T-helper 1 cell treated with Interleukin-12 subunit alpha and Interleukin-12 subunit beta and Interleukin-4 antibody, amounts not matched to agents 30 μg/mL and 1 μg/mL, for 36 hours (primary cell): Measurements from ENCODE around the gene CCNB1.
"Not testable (repeated sequence)": the region's sequence is repeated elsewhere in the genome, so short reads cannot be mapped to it uniquely, and the experiment has no call there.

Experiments
- H3K27ac Mint-ChIP-seq: one replicate; pipeline ENCODE4 v1.8.0; 2021; ENCODE audit warnings: mild to moderate bottlenecking, mixed read lengths
- H3K27me3 Mint-ChIP-seq: one replicate; pipeline ENCODE4 v1.8.0; 2021; ENCODE audit warnings: low read depth, mixed read lengths
- H3K36me3 Mint-ChIP-seq: one replicate; pipeline ENCODE4 v1.8.0; 2021; ENCODE audit warnings: low read depth, mixed read lengths
- H3K4me1 Mint-ChIP-seq: one replicate; pipeline ENCODE4 v1.8.0; 2021; ENCODE audit warnings: low read depth, mixed read lengths
- H3K4me3 Mint-ChIP-seq: one replicate; pipeline ENCODE4 v1.8.0; 2021; ENCODE audit warnings: mild to moderate bottlenecking, moderate library complexity, mixed read lengths
- H3K9me3 Mint-ChIP-seq: one replicate; pipeline ENCODE4 v1.8.0; 2021; ENCODE audit warnings: mixed read lengths

The CCNB1 gene

DNA sequence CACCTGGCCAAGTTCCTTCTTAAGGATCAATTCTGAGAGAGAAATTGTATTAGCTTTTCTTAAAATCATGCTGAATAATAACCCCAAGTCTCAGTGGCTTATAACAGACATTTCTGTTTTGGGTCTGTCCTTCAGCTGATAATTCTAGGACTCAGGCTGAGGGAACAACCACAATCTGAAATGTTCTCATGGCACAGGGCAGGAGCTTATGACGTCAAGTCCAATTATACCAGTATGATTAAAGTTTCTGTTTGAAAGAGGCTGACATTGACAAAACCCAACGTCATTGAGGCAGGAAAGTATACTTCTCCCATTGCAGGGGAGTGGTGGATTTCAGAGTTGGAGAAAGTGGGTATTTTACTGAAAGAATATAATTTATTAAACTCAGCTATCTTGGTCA lies 44.2 kb downstream of the CCNB1 start:
- Mint-ChIP-seq H3K9me3 (no peaks in the 10 kb centered on the region), H3K36me3 (no peaks in the 10 kb centered on the region), H3K27me3 (no peaks in the 10 kb centered on the region), H3K4me1 (peaks cover 6% of the 10 kb centered on the region), H3K4me3 (no peak overlapping the region), H3K27ac (no peak overlapping the region)

DNA sequence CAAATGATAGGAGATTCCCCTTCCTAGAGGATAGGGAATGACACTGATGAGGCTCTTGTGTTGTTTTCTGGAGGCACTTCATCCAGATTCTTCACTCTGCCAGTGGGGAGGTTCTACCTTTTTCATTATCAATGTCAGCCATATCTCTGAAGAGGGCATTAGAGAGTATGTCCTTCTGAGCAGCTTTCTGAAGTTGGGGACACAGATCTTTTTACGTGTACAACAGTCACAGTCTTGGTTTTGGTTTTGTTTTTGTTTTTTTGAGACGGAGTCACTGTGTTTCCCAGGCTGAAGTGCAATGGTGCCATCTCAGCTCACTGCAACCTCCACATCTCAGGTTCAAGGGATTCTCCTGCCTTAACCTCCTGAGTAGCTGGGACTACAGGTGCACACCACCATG lies 45.1 kb downstream of the CCNB1 start:
- Mint-ChIP-seq H3K36me3 (no peaks in the 10 kb centered on the region), H3K4me3 (no peak overlapping the region), H3K4me1 (peaks cover 7% of the 10 kb centered on the region)

DNA sequence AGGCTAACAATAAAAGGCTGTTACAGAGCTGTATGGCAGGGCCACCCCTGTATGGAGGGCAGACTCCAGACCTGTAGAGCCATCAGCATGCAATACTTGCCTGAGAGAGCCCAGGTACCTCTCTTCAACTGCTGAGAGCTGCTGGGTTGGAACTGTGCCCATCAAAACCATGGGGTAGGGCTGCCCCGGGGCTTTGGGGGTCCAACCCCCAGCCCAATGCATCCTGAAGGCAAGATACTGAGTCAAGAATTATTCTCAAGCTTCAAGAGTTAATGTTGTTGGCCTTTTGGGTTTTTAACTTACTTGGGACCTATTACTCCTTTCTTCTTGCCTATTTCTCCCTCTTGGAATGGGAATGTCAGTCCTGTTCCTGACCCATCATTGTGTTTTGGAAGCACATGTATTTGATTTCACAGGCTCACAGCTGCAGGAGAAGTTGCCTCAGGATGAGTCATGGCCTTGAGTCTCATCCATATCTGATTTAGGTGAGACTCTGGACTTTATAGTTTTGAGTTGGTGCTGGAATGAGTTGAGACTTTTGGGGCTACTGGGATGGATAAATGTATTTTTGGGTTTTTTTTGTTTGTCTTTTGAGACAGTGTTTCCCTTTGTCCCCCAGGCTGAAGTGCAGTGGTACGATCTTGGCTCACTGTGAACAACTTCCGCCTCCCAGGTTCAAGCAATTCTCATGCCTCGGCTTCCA lies 46.7 kb downstream of the CCNB1 start:
- Mint-ChIP-seq H3K36me3 (peaks cover 2% of the 10 kb centered on the region), H3K27ac (peak overlapping the region; percentile 15), H3K27me3 (no peaks in the 10 kb centered on the region), H3K4me1 (peaks cover 14% of the 10 kb centered on the region), H3K4me3 (no peak overlapping the region), H3K9me3 (no peaks in the 10 kb centered on the region)

More for the DNA sequence above, 45.1 kb downstream of the CCNB1 start:
- Mint-ChIP-seq H3K9me3 (no peaks in the 10 kb centered on the region), H3K27ac (peak overlapping the region; percentile 57), H3K27me3 (no peaks in the 10 kb centered on the region)

DNA sequence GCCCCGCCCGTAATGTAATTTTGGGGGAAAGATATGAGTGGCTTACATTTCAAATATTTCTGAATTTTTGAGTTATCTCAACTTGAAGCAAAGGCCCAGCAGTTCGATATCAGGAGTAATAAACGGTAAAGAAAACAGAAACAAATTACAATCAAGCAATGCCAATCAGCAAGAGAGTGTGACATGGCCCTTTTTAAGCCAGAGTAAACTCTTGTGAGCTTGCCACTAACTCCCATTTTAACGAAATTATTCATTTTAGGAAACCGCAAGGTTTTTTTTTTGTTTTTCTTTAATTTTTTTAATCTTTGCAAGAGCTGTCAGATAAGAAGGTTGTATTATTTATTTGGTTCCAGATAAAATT lies 50.2 kb downstream of the CCNB1 start:
- H3K27ac Mint-ChIP-seq = peak overlapping the region; percentile 97
- peak overlapping the region; percentile 96 for H3K4me3 Mint-ChIP-seq
- H3K4me1 Mint-ChIP-seq = peaks cover 18% of the 10 kb centered on the region
- H3K36me3 Mint-ChIP-seq = peaks cover 8% of the 10 kb centered on the region
- H3K9me3 Mint-ChIP-seq = no peaks in the 10 kb centered on the region
- H3K27me3 Mint-ChIP-seq = no peaks in the 10 kb centered on the region

DNA sequence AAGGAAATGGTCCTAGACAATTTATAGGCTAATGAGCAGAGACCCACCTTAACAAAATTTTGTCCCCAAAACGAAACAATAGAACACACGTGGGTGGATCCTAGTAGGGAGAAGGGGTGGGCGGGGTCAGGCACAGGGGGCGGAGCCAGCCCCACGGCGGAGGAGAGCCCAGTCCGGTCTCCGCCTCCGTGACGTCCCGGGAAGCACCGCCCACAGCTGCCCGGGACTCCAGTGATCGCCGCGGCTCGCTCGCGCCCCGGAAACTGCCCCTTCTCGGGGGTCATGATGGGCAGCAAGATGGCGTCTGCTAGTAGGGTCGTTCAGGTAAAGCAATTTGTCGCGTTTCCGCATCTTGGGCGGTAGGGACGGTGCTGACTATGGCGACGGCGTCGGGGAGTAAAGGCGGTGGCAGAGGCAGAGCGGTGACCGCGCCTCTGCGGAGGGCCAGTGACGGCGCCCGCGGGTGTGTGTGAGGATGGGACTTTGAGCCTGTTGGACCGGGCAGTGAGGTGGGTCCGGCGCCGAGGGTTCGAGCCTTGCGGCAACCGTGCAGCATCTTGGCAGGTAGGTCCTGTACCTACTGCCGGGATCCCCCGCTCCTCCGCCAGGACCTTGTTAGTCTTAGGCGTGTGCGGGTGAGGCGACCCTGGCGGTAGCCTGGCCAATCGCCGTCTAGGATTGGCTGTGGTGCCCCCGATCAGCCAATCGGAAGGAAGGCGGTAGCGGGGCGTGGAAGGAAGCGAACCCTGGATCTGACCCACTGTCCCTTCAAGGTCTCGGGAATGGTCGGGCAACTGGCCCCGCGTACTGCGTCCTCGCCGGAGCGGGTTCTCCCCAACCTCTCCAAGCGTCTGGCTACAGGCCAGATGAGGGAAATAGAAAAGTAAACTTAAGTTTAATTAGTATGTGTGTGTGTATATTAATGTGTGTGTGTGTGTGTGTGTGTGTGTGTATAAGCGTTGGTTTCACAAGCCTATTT lies 50.9 kb downstream of the CCNB1 start:
- Mint-ChIP-seq H3K9me3 (no peaks in the 10 kb centered on the region), H3K4me3 (peak overlapping the region; percentile 96), H3K27ac (peak overlapping the region; percentile 97), H3K4me1 (peaks cover 18% of the 10 kb centered on the region), H3K36me3 (peaks cover 9% of the 10 kb centered on the region), H3K27me3 (no peaks in the 10 kb centered on the region)

DNA sequence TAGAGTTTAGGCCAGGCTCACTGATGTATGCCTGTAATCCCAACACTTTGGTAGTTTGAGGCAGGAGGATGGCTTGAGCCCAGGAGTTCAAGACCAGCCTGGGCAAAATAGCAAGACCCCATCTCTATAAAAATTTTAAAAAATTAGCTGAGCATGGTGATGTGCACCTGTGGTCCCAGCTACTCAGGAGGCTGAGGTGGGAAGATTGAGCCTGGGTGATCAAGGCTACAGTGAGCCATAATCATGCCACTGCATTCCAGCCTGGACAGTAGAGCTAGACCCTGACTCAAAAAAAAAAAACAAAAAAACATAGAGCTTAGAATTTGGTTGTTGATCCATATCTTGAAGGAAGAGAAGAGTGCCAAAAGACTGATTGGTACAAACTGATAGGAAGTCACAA lies 53.0 kb downstream of the CCNB1 start:
- Mint-ChIP-seq H3K4me1 (peaks cover 18% of the 10 kb centered on the region), H3K36me3 (peaks cover 9% of the 10 kb centered on the region), H3K27ac (no peak overlapping the region), H3K4me3 (no peak overlapping the region), H3K9me3 (no peaks in the 10 kb centered on the region), H3K27me3 (no peaks in the 10 kb centered on the region)

DNA sequence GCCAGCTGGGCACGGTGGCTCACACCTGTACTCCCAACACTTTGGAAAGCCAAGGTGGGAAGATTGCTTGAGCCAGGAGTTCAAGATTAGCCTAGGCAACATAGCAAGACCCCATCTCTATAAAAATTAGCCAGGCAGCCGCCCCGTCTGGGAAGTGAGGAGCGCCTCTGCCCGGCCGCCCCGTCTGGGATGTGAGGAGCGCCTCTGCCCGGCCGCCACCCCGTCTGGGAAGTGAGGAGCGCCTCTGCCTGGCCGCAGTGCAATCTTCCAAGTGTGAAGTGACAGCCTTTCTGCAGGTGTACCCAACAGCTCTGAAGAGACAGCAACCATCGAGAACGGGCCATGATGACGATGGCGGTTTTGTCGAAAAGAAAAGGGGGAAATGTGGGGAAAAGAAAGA lies 53.4 kb downstream of the CCNB1 start:
- H3K36me3 Mint-ChIP-seq, H3K27me3 Mint-ChIP-seq, H3K4me3 Mint-ChIP-seq, H3K9me3 Mint-ChIP-seq, H3K27ac Mint-ChIP-seq: not testable (repeated sequence)
- H3K4me1 Mint-ChIP-seq = peaks cover 18% of the 10 kb centered on the region

DNA sequence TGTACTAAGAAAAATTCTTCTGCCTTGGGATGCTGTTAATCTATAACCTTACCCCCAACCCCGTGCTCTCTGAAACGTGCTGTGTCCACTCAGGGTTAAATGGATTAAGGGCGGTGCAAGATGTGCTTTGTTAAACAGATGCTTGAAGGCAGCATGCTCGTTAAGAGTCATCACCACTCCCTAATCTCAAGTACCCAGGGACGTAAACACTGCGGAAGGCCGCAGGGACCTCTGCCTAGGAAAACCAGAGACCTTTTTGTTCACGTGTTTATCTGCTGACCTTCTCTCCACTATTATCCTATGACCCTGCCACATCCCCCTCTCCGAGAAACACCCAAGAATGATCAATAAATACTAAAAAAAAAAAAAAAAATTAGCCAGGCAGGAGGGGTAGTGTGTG lies 53.9 kb downstream of the CCNB1 start:
- peaks cover 18% of the 10 kb centered on the region for H3K4me1 Mint-ChIP-seq
- not testable (repeated sequence) for H3K9me3 Mint-ChIP-seq, H3K27ac Mint-ChIP-seq, H3K27me3 Mint-ChIP-seq, H3K4me3 Mint-ChIP-seq, H3K36me3 Mint-ChIP-seq

DNA sequence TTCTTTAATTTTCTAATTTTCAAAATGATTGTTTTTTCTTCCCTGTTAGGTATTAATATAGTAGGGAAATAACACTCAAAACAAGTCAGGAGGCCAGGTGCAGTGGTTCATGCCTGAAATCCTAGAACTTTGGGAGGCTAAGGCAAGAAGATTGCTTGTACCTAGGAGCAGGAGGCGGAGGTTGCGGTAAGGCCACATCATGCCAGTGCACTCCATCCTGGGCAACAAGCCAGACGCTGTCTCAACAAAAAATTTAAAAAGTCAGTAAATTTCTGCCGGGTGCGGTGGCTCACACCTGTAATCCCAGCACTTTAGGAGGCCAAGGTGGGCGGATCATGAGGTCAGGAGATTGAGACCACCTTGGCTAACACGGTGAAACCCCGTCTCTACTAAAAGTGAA lies 57.6 kb downstream of the CCNB1 start:
- no peaks in the 10 kb centered on the region for H3K9me3 Mint-ChIP-seq
- H3K4me3 Mint-ChIP-seq = no peak overlapping the region
- H3K27me3 Mint-ChIP-seq = no peaks in the 10 kb centered on the region
- H3K4me1 Mint-ChIP-seq = peaks cover 3% of the 10 kb centered on the region
- peaks cover 18% of the 10 kb centered on the region for H3K36me3 Mint-ChIP-seq
- no peak overlapping the region for H3K27ac Mint-ChIP-seq

DNA sequence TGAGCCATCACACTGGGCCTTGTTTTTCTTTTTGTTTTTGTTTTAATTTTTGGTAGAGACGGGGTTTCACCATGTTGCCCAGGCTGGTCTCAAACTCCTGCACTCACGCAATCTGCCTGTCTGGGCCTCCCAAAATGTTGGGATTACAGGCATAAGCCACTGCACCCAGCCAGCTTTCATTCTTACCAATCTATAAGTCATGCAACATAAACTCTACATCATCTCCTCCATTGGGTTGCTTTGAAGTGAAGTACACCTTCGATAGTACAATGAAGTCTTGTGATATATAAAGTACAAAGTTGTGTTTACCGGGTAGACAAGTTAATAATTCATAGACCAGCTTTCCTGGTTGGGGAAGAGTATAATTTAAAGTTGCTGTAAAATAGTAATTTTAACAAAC lies 58.9 kb downstream of the CCNB1 start:
- Mint-ChIP-seq H3K27ac (no peak overlapping the region), H3K4me3 (no peak overlapping the region), H3K27me3 (no peaks in the 10 kb centered on the region), H3K9me3 (no peaks in the 10 kb centered on the region), H3K36me3 (peaks cover 17% of the 10 kb centered on the region), H3K4me1 (peaks cover 3% of the 10 kb centered on the region)
